Measurements from ENCODE around the gene PNPO.

DNA sequence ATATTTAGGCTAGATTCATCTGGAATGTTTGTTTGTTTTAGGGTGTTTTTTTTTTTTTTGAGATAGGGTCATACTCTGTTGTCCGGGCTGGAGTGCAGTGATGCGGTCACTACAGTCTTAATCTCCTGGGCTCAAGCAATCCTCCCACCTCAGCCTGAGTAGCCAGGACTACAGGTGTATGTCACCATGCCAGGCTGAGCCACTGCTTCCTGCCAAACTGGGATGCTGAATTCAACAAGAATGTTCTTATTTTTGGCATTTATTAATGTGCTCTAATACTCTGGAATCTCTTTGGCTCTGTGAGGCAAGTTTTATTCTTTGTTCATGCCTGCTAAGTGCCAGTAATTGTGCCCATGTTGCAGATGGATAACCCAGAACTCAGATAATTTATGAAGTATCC, 23.8 kb upstream of the PNPO start:
- no peak for TF ChIP-seq CTCF (optimal IDR thresholded peaks at IDR 0.05 in 1 of 3, IDR thresholded peaks at IDR 0.05 in 1 of 3, conservative IDR thresholded peaks at IDR 0.05 in 1 of 3; ENCODE audit: extremely low read depth in 1 of 3, insufficient read depth in 2 of 3, low read length in 3 of 3)
- TF ChIP-seq EZH2 (IDR thresholded peaks at IDR 0.05; ENCODE audit: low read length), result no peak

All from keratinocyte (primary cell).